CD4-positive, alpha-beta T cell treated with Interleukin-1 beta for 1 hour (primary cell): ENCODE measurements around the gene COPE.

ENCODE experiments used
- DNase-seq, 2 donors: peaks; one replicate each; pipeline ENCODE4 v3.0.0-alpha.2; 2020 to 2022

Gene COPE

DNA sequence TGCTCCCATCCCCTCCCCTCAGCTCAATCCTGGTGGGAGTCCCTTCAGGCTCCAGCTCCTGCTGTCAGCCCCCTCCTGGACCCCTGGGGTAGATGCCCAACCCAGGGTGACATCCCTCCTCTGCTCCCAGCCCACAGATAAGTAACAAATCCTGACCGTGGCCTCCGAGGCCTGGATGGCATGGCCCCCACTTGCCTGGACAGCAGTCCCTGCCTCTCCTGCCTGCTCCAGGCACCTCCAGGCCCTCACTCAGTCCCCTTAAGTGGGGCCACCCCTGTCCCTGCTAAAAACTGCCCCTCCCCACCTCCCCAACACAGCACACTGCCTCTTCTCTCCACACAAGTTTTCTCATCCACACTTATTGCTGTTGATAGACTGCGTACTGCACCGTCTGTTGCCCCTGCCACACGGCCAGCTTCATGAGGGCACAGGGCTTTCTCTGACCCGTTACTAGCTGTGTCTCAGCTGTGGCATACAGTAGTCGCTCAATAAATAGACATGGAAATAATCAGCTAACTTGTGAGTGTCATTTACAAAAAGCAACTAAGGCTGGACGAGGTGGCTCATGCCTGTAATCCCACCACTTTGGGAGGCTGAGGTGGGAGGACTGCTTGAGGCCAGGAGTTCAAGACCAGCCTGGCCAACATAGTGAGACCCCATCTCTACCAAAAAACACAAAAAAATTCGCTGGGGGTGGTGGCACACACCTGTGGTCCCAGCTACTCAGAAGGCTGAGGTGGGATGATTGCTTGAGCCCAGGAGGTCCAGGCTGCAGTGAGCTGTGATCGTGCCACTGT is 29.0 kb downstream of the COPE start:
- no peak for DNase-seq

DNA sequence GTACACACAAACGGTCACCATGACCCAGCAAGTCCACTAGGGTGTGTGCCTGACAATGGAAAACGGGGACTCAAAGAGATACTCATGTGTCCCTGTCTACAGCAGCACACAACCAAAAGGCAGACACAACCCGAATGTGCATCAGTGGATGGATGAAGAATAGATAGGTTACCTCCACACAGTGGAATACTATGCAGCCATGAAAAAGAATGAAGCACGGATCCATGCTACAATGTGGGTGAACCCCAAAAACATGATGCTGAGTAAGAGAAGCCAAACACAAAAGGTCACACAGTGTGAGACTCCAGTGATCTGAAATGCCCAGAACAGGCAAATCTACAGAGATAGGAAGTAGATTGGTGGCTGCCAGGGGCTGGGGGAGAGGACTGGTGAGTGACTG is 32.2 kb downstream of the COPE start:
- DNase-seq: no peak

DNA sequence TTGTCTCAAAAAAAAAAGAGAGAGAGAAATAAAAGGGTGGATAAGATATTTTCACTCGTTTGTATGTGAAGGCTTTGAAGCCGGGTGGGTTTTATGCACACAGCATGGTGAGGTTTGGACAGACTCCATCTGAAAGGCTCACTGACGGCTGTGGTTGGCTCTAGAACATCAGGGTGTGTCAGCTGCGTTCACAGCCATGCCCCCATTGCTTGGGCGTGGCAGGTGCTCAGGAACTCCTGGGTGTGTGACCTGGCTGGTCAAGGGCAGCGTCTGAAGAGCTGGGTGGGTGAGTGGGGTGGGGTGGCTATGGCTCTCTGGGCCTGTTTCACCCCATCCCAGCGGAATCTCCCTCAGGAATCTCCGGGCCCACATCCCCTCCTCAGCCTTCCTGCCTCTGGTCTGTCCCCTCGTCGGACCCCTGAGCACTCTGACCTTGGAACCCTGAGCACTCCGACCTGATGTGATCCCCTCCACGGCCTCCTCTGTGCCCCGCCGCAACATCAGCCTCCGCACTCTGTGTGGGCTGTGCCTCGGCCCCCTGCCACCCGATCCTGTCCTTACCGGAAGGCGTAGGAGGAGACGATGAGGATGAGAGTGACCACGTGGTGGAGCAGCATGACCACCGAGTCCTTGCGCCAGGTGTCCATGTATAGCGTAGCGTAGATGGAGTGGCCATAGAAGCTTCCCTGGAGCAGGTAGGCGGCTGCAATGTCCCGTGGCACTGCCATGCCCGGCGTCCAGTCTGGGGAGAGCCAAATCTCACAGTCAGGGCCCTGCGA is 35.5 kb downstream of the COPE start:
- DNase-seq: no peak

DNA sequence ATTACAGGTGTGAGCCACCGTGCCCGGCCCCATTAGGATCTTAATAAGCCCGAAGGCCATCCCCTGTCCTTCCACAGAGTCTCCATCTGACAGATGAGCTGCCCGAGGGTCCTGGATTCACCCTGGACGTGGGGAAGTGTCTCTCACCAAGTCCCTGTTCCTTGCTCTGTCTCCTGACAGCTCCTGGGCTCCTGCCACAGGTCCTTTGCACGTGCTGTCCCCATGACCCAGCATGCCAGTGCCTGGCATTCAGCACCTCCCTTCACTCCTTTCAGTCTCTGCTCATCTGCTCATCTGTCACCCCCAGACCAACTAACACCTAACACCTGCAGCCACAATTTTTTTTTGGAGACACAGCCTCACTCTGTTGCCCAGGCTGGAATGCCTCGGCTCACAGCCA is 37.7 kb downstream of the COPE start:
- DNase-seq: no peak

DNA sequence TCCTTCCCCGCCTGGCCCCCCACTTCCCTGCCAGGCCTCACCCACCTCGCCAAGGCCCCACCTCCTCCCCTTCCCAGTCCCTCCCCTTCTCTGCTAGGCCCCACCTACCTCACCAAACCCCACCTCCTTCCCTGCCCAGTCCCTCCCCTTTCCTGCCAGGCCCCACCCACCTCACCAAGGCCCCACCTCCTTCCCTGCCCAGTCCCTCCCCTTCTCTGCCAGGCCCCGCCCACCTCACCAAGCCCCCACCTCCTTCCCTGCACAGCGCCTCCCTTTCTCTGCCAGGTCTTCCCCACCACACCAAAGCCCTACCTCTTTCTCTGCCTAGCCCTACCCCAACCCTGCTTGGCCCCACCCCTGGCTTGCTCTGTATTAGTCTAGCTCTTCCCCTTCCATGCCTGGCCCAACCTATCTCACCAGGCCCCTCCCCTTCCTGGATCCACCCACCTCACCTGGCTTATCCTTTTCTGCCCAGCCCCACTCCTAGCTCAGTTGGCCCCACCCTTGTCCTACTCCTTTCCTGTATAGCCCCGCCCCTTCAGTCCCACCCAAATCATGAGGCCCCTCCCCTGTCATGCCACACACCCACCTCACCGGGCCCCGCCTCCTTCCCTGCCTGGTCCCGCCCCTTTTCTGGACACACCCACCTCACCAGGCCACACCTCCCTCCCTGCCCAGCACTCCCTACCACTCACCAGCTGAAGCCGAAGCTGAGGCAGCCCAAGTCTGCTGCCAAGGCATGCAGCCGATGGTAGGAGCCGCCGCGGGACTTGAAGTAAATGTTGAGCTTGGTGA is 39.4 kb downstream of the COPE start:
- peak; percentile 21 to 26 for DNase-seq

DNA sequence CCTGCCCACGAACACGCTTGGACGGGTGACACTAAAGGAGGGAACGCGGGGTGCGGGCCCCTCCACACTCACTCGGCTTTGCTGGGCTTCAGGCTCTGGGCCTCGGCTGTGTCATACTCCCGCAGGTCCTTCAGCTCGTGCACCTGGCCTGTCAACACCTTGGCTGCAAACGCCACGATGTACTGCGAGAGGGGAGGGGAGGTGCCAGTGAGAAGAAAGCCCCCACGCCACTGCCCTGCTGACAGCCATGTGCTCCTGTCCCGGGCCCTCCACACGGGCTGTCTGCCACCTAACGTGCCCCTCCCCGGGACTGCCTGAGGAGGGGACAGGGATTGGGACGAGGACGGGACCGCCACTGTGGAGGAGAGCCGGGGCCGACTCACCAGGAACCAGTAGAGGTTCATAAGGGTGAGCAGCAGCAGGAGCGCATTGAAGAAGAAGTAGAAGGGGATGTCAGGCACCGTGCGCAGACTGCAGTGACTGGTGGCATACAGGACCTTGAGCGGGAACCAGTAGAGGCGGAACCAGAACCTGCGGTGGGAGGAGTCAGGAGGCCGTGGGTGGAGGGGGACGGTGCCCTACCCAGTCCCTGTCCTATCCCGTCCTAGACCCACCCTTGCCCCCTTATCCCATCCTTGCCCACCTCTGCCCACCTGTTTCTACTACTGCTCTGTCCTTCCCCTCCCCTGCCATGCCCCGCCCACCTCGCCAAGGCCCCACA is 40.2 kb downstream of the COPE start:
- no peak for DNase-seq

DNA sequence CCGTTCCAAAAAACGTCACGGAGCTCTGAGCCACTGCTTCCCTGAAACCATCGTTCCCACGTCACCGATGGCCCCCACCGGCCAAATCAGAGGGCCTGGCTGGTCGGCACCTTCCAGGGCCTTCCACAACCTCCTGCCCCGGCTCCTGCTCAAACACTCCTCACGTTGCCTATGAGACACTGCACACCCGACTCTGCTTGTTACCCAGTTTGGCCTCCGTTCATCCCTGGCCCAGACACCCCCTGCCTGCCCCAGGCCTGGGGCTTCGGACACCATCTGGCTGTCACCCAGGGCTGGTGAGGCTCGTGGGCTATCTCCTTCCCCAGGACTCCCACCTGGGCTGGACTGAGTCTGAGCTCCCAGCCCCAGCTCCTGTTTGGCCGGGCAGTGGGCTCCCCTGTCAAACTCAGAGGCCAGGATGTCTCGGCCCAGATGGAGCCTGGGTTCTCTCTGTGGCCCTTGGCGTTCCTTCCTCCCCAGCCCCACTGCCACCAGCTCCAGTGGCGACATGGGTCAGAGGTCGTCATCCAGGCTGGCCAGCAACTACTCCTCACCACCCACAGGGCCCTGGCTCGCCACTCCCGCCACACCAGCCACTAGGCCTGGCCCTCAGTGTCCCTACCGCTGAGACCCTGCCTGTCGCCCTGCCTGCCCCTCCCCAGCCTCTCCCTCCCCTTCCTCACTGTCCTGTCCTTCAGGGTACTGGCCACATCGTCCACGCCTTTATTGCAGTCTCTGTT is 41.0 kb downstream of the COPE start:
- DNase-seq: no peak

DNA sequence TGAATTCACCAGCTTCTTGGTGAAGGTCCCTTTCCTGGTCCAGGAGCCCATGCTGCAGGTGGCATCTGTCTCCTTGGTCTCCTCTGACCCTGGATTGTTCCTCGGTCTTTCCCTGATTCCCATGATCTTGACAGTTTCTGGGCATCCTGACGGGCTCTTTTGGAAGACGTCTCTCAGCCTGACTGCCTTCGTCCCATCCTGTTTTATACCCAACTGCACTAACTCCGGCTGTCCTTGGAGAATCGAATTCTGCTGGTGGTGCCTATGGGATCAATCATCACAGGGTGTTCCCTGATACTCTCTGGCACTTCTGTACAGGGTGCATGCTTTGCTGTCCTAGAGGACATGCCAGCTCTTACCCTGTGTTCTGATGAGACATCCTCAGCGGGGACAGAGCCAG is 42.3 kb downstream of the COPE start:
- DNase-seq: no peak

DNA sequence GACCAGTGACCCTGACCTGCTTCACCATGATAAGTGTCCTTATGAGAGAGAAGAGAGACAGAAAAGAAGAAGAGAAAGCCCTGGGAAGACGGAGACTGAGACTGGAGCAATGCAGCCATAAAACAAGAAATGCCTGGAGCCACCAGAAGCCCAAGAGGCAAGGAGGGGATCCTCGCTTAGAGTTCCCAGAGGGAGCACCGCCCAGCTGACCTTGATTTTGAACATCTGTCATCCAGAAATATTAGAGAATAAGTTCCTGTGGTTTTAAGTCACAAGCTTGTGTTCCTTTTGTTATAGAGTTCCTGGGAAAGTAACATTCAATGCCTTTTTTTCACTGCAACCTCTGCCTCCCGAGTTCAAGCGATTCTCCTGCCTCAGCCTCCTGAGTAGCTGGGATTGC is 43.5 kb downstream of the COPE start:
- DNase-seq: no peak

DNA sequence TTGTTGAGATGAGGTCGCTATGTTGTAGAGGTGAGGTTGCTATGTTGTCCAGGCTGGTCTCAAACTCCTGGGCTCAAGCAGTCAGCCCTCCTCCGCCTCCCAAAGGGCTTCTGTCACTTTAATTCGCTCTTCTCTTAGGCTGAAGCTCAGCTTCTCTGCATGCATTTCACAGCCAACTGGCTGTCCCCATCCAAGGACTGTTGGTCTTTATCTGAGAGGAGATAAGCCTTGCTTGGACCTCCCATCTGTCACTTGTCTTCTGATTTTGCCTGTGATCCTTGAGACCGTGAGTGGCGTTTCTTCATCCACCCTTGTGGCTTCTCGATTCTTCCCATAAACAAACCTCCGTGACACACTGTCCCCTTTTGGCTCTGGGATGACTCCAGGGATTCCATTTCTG is 47.6 kb downstream of the COPE start:
- DNase-seq: no peak

DNA sequence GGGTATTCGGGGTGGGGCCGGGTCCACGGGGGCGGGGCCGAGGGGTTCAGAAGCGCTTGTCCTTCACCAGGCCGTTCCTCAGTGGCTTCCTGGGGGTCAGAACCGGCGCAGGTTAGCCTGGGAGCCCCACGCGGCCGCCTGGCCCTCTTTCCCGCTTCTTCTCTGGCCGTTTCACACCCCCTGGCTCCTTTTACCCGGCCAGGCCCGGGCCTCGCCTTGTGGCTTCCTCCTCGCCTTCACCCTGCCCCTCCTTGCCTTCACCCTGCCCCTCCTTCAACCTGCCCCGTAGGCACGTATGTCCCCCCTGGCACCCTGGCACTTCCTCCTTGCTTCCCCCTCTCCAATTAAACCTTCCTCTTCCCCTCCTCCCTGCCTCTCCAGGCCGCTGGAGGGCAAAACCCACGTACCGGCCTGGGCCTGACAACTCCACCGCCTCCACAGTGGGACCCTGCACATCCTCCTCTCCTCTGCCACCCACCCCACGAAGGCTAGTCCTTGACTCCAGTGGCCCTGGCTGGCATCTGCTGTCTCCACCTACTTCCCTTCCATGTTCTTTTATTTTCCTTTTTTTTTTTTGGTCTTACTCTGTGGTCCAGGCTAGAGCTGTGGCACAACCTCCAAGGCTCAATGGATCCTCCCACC is 48.5 kb downstream of the COPE start:
- no peak for DNase-seq

DNA sequence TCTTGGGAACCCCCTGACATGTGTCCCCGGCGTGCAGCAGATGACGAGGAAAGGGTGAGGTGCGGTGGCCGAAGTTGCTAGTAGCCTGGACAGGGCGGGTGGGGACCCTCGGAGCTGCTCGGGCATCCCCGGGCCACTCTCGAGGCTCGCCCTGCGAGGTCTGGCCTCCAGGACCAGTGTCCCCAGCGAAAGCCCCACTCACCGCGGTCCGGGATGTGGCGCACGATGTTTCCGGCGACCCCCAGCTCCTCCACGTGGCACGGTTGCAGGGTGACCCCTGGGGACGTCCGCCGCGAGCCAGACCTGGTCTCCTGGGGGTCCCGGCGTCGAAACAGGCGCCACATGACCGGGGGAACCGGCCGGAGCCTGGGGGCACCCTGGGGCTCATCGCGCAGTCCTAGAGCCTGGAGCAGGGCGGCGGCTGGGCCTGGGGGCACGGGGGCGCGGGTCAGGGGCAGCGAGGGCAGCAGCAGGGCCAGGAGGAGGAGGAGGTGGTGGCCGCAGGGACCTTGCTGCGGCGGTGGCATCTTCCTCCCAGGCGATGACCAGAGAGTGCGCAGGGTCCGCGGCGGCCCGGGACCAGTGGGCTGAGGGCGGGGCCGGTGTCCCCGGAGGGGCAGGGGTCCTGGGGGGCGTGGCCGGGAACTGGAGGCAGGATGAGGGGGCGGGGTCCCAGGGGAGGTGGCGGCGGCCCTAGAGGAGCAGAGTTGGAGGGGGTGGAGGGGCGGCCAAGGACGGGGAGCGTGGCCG is 49.2 kb downstream of the COPE start:
- no peak for DNase-seq

DNA sequence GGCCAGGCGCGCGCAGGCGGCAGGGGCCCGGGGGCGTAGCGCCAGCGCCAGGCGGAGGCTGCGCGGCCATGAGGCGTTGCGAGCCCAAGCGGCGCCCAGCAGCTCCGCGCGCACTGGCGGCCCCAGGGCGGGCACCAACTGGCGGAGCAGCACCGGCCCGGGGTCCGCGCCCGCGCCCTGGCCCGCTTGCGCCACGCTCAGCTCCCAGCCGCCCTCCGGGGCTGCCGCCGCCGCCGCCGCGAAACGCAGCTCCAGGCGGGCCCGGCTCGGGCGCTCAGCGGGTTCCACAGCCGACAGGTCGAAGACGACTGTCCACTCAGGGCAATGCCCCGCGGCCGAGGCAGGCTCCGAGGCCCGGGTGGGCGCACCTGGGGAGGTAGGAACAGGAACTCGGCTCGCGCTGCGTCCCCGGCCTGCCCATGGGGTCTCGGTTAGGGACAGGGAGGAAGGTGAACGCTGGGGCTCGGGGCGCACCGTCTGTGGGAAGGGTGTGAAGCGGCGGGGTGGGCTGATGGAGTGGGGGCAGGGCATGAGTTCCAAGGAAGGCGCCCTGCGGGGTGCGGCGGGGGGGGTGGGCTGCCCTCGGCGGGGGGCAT is 50.1 kb downstream of the COPE start:
- no peak for DNase-seq

DNA sequence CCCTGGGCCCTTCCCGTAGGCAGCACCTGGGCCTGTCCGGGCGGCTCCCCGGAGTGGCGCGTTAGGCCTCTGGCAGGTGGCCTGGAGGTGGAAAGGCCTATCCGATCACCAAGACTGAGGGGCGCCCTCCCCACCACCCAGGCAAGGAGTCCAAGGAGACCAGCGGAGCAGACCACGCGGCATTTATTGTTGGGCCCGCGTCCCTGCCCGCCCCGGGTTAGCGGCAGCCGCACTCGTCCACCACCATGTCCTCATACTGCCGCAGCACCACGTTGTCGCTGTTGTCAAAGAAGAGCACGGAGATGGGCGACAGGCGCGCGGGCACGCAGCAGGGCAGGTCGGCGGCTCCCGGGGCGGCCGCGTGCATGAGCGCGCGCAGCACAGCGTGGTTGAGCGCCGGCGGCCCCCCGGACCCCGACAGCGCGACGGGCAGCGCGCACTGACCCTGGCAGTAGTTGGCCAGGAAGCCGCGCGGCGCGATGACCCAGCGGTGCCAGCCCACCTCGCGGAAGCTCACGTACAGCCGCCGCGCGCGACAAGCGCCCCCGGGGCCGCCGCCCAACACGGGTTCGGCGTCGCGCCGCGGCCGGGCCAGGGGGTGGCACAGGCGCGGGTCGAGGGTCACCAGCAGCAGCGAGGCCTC is 50.7 kb downstream of the COPE start:
- DNase-seq: no peak

DNA sequence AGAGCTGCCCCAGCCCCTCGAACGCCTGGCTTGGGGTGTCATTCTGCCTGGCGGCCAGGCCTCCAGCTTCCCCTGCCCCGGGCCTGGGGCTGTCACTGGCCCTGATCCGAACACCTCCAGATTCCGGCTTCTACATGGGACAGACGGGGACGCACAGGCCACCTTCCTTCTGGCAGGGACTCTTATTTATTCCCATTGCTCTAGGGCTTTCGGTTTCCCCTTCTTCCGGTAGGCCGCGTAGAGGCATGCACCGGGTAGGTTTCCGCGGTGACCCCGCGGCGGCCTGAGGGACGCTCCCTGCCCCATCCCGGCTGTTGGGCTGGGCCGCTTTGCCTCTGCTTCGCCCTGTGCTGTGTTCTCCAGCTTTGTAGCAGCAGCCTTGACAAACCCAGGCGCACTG is 51.4 kb downstream of the COPE start:
- DNase-seq: no peak

DNA sequence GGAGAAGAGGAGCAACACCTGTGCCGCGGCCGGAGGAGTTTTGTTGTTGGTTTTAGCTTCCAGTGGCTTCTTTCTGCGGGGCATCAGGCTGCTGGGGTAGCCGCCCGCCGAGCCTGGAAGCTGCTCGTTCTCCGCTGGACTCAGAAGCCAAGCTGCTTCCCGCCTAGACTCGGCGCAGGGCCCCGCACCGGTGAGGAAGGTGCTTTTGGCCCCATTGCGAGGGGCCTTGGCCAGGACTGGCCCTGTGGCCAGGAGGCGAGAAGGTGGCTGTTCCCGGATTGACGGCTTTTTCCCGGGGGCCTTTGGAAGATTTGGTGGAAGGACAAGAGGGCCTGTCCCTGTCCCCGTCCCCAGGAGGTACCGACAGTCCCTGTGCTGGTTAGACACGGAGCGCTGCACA is 52.0 kb downstream of the COPE start:
- DNase-seq: no peak

DNA sequence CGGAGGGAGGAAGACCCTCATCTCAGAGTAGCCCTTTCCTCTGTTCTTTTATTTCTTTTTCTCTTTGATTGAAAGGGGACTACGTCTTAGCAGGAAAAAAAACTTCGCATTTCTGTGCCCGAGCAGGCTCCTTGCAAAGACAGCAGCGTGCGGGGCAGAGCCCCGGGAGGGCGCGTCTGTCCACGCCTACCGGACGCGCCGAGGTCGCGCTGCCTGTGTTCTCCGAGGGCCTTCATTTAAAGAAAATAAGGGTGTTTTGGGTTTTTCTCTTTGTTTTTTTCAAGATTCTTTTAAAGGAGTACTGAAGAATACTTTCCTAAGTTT is 52.4 kb downstream of the COPE start:
- DNase-seq: no peak

DNA sequence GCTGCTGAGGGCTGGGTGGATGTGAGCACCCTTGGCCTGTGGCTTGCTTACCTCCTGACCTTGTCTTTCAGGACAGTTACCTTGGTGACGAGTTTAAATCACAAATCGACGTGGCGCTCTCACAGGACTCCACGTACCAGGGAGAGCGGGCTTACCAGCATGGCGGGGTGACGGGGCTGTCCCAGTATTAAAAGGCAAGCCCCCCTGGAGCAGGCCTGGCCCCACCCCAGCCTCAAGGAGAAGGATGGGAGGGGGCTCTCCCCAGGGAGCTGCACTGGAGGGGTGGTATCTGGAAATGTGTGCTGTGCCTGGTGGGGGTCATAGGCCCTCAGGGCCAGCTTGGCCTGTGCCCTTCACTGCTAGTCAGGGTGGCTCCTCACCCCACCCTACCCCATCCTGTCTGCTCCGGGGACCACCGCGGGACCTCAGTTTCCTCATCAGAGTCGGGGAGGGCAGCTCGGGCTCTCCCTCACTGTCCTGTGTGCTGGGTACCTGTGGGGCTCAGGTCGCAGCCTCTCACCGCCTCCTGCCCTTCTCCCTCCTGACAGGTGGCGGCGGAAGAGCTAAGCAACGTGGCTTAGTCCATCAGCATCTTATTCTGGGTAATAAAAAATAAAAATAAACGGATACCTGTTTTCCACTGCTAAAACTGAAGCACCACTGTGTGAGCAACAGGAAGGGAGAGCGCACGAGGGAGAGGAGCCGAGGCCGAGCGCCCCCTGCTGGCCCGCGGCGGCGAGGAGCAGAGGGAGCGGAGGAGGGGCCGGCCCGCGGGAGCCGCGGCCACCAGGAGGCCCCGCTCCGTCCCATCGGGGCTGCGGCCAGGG is 53.0 kb downstream of the COPE start:
- peak; percentile 58 to 61 for DNase-seq
